ENCODE results near the gene LEPROT. TPM values are rescaled to one million over a fixed set of nuclear protein-coding genes. Genes with fewer than 3 reads are reported as not detected.
A peak's percentile ranks its signal among the peaks of the same experiment; 100 is the strongest.

LEPROT gene
- total and polyA plus RNA-seq, 4 experiments from 2014 or later, result 13.2 to 27.1 (median 25.4) TPM

GRCh38 chr1:65412256-65412983 is 8.0 kb upstream of the LEPROT start:
- Mint-ChIP-seq H3K27ac (no peak overlapping the region), H3K27me3 (peaks cover 0 to 2% of the 10 kb centered on the region in 2 donors), H3K9me3 (peaks cover 0 to 6% (median 0%) of the 10 kb centered on the region in 8 donors), H3K4me3 (no peak overlapping the region), H3K4me1 (no peaks in the 10 kb centered on the region), H3K36me3 (peaks cover 0 to 10% of the 10 kb centered on the region in 2 donors)
- Histone ChIP-seq H3K9me3 (ENCODE audit: control insufficient read depth in 1 of 2, low read length in 2 of 2) (no peaks in the 10 kb centered on the region), H3K4me1 (ENCODE audit: insufficient read depth, low read length) (no peaks in the 10 kb centered on the region), H3K36me3 (ENCODE audit: insufficient read depth, low read length) (no peaks in the 10 kb centered on the region), H3K27me3 (ENCODE audit: insufficient read depth, low read length) (no peaks in the 10 kb centered on the region), H3K4me3 (ENCODE audit: low read length in 2 of 2) (no peak overlapping the region), H3K27ac (ENCODE audit: low read depth, low read length) (no peak overlapping the region)
- no peak for DNase-seq
- intact Hi-C loops (cut with micrococcal nuclease), result no loop called here
- ChIA-PET POLR2A (ENCODE audit: partially characterized antibody) (no interaction called here), CTCF (ENCODE audit: partially characterized antibody) (interaction anchor here (1.0 kb wide), 1 partner anchor 8 kb away, joined by 3 read pairs; the partner anchor contains the start of genes LEPR and LEPROT)

- CTCF ChIA-PET (ENCODE audit: partially characterized antibody), result no interaction called here
- no peaks in the 10 kb centered on the region for H3K9me3 ChIP-seq (ENCODE audit: control insufficient read depth in 1 of 2, low read length in 2 of 2)
- H3K36me3 ChIP-seq (ENCODE audit: insufficient read depth, low read length), result no peaks in the 10 kb centered on the region
- intact Hi-C loops (cut with micrococcal nuclease), result no loop called here
- H3K4me1 ChIP-seq (ENCODE audit: insufficient read depth, low read length), result no peaks in the 10 kb centered on the region
- H3K4me3 ChIP-seq (ENCODE audit: low read length in 2 of 2), result no peak overlapping the region
- Mint-ChIP-seq H3K27me3 (peaks cover 0 to 2% of the 10 kb centered on the region in 2 donors), H3K4me1 (no peaks in the 10 kb centered on the region), H3K4me3 (no peak overlapping the region), H3K27ac (no peak overlapping the region), H3K36me3 (peaks cover 0 to 8% of the 10 kb centered on the region in 2 donors), H3K9me3 (peaks cover 0 to 6% (median 0%) of the 10 kb centered on the region in 8 donors)
- no peak for DNase-seq
- H3K27me3 ChIP-seq (ENCODE audit: insufficient read depth, low read length), result no peaks in the 10 kb centered on the region
- POLR2A ChIA-PET (ENCODE audit: partially characterized antibody), result no interaction called here
- no peak overlapping the region for H3K27ac ChIP-seq (ENCODE audit: low read depth, low read length)
Measured at GRCh38 chr1:65412984-65413375, 7.5 kb upstream of the LEPROT start.

- Mint-ChIP-seq H3K4me1 (peaks cover 5 to 10% (median 8%) of the 10 kb centered on the region in 4 donors), H3K4me3 (no peak overlapping the region), H3K27me3 (peaks cover 0 to 2% of the 10 kb centered on the region in 2 donors), H3K36me3 (peaks cover 0 to 5% of the 10 kb centered on the region in 2 donors), H3K9me3 (peaks cover 0 to 6% (median 0%) of the 10 kb centered on the region in 8 donors), H3K27ac (no peak overlapping the region)
- no peak overlapping the region for H3K27ac ChIP-seq (ENCODE audit: low read depth, low read length)
- peaks cover 8% of the 10 kb centered on the region for H3K4me1 ChIP-seq (ENCODE audit: insufficient read depth, low read length)
- H3K4me3 ChIP-seq (ENCODE audit: low read length in 2 of 2), result no peak overlapping the region
- ChIA-PET CTCF (ENCODE audit: partially characterized antibody) (interaction anchor here (0.9 kb wide), 1 partner anchor 10 kb away, joined by 3 read pairs; no protein-coding TSS in a partner anchor), POLR2A (ENCODE audit: partially characterized antibody) (no interaction called here)
- no peaks in the 10 kb centered on the region for H3K27me3 ChIP-seq (ENCODE audit: insufficient read depth, low read length)
- no peaks in the 10 kb centered on the region for H3K9me3 ChIP-seq (ENCODE audit: control insufficient read depth in 1 of 2, low read length in 2 of 2)
- intact Hi-C loops (cut with micrococcal nuclease), result no loop called here
- no peaks in the 10 kb centered on the region for H3K36me3 ChIP-seq (ENCODE audit: insufficient read depth, low read length)
- DNase-seq, result no peak
Measured at GRCh38 chr1:65414538-65414937, 5.9 kb upstream of the LEPROT start.

GRCh38 chr1:65416767-65417166 is 3.7 kb upstream of the LEPROT start:
- H3K4me1 ChIP-seq (ENCODE audit: insufficient read depth, low read length), result peaks cover 19% of the 10 kb centered on the region
- H3K9me3 Mint-ChIP-seq, result no peaks in the 10 kb centered on the region
- no peak overlapping the region for H3K4me3 ChIP-seq (ENCODE audit: low read length in 2 of 2)
- intact Hi-C loops (cut with micrococcal nuclease), result no loop called here
- no peak for DNase-seq
- POLR2A ChIA-PET (ENCODE audit: partially characterized antibody), result no interaction called here
- no peak overlapping the region for H3K4me3 Mint-ChIP-seq
- H3K27ac ChIP-seq (ENCODE audit: low read depth, low read length), result no peak overlapping the region
- H3K27me3 Mint-ChIP-seq, result peaks cover 0 to 2% of the 10 kb centered on the region in 2 donors
- H3K36me3 ChIP-seq (ENCODE audit: insufficient read depth, low read length), result no peaks in the 10 kb centered on the region
- no peaks in the 10 kb centered on the region for H3K27me3 ChIP-seq (ENCODE audit: insufficient read depth, low read length)
- CTCF ChIA-PET (ENCODE audit: partially characterized antibody), result interaction anchor here (1.3 kb wide), 2 partner anchors 14 to 271 kb away, joined by 4 to 5 read pairs; no protein-coding TSS in a partner anchor
- peaks cover 8 to 18% (median 12%) of the 10 kb centered on the region in 4 donors for H3K4me1 Mint-ChIP-seq
- no peak overlapping the region for H3K27ac Mint-ChIP-seq
- peaks cover 0 to 4% of the 10 kb centered on the region in 2 donors for H3K36me3 Mint-ChIP-seq
- H3K9me3 ChIP-seq (ENCODE audit: control insufficient read depth in 1 of 2, low read length in 2 of 2), result no peaks in the 10 kb centered on the region

GRCh38 chr1:65417729-65418128 is 2.7 kb upstream of the LEPROT start:
- H3K36me3 ChIP-seq (ENCODE audit: insufficient read depth, low read length), result no peaks in the 10 kb centered on the region
- H3K9me3 ChIP-seq (ENCODE audit: control insufficient read depth in 1 of 2, low read length in 2 of 2), result no peaks in the 10 kb centered on the region
- no peak overlapping the region for H3K27ac ChIP-seq (ENCODE audit: low read depth, low read length)
- H3K4me1 Mint-ChIP-seq, result peaks cover 8 to 18% (median 12%) of the 10 kb centered on the region in 4 donors
- ChIA-PET POLR2A (ENCODE audit: partially characterized antibody) (no interaction called here), CTCF (ENCODE audit: partially characterized antibody) (interaction anchor here (1.3 to 3.3 kb wide), 2 partner anchors 12 to 270 kb away, joined by 5 to 23 read pairs; no protein-coding TSS in a partner anchor)
- H3K27me3 ChIP-seq (ENCODE audit: insufficient read depth, low read length), result no peaks in the 10 kb centered on the region
- DNase-seq, result no peak
- no peaks in the 10 kb centered on the region for H3K9me3 Mint-ChIP-seq
- no peak overlapping the region for H3K4me3 ChIP-seq (ENCODE audit: low read length in 2 of 2)
- no peak overlapping the region for H3K27ac Mint-ChIP-seq
- peaks cover 0 to 2% of the 10 kb centered on the region in 2 donors for H3K27me3 Mint-ChIP-seq
- peaks cover 29% of the 10 kb centered on the region for H3K4me1 ChIP-seq (ENCODE audit: insufficient read depth, low read length)
- peaks cover 0 to 4% of the 10 kb centered on the region in 2 donors for H3K36me3 Mint-ChIP-seq
- intact Hi-C loops (cut with micrococcal nuclease), result no loop called here
- peak overlapping the region in 1 of 8 donors; percentile 18 for H3K4me3 Mint-ChIP-seq

- ChIA-PET CTCF (ENCODE audit: partially characterized antibody) (interaction anchor here (1.0 to 3.3 kb wide), 3 partner anchors 8 to 1028 kb away, joined by 3 to 23 read pairs (median 3); no protein-coding TSS in a partner anchor), POLR2A (ENCODE audit: partially characterized antibody) (interaction anchor here (0.5 to 2.1 kb wide), 3 partner anchors 12 to 358 kb away, joined by 3 to 20 read pairs (median 10); no protein-coding TSS in a partner anchor)
- peak overlapping the region in 2 of 7 donors; percentile 32 to 72 for H3K27ac Mint-ChIP-seq
- H3K9me3 Mint-ChIP-seq, result no peaks in the 10 kb centered on the region
- H3K4me1 Mint-ChIP-seq, result peaks cover 8 to 18% (median 12%) of the 10 kb centered on the region in 4 donors
- no peaks in the 10 kb centered on the region for H3K9me3 ChIP-seq (ENCODE audit: control insufficient read depth in 1 of 2, low read length in 2 of 2)
- H3K27me3 ChIP-seq (ENCODE audit: insufficient read depth, low read length), result no peaks in the 10 kb centered on the region
- peaks cover 0 to 4% of the 10 kb centered on the region in 2 donors for H3K36me3 Mint-ChIP-seq
- no peak overlapping the region for H3K27ac ChIP-seq (ENCODE audit: low read depth, low read length)
- peaks cover 0 to 2% of the 10 kb centered on the region in 2 donors for H3K27me3 Mint-ChIP-seq
- intact Hi-C loops (cut with micrococcal nuclease), result no loop called here
- peak overlapping the region in 4 of 8 donors; percentile 32 to 71 (median 66) for H3K4me3 Mint-ChIP-seq
- no peak for DNase-seq
- H3K4me1 ChIP-seq (ENCODE audit: insufficient read depth, low read length), result peaks cover 34% of the 10 kb centered on the region
- no peaks in the 10 kb centered on the region for H3K36me3 ChIP-seq (ENCODE audit: insufficient read depth, low read length)
- no peak overlapping the region for H3K4me3 ChIP-seq (ENCODE audit: low read length in 2 of 2)
Measured at GRCh38 chr1:65418522-65419185, 1.8 kb upstream of the LEPROT start.
